HG02642 (cell line): ENCODE data around the gene BUB3.
A peak's percentile ranks its signal among the peaks of the same experiment; 100 is the strongest.
"Not testable (repeated sequence)": the region's sequence is repeated elsewhere in the genome, so short reads cannot be mapped to it uniquely, and the experiment has no call there.

Experiments used
- ATAC-seq: cut with Tn5 transposase; IDR thresholded peaks from one replicate; pipeline ENCODE4 v1.9.1; 2021; ENCODE audit warnings: mild to moderate bottlenecking; ENCODE audit not compliant: unreplicated experiment, poor library complexity

The BUB3 gene

GRCh38 chr10:123151737-123152135, 2.5 kb upstream of the BUB3 start:
- no peak for ATAC-seq

GRCh38 chr10:123153486-123154091, 613 bp upstream of the BUB3 start:
- no peak for ATAC-seq

- peak; percentile 62 for ATAC-seq
Measured at GRCh38 chr10:123154711-123155505, 706 bp downstream of the BUB3 start.

GRCh38 chr10:123156078-123156477, 1.9 kb downstream of the BUB3 start:
- ATAC-seq: no peak

GRCh38 chr10:123157210-123157609, 3.0 kb downstream of the BUB3 start:
- ATAC-seq: no peak

- ATAC-seq: no peak
Measured at GRCh38 chr10:123158682-123159081, 4.5 kb downstream of the BUB3 start.

- ATAC-seq: no peak
Measured at GRCh38 chr10:123160311-123160980, 6.2 kb downstream of the BUB3 start.

- ATAC-seq: no peak
Measured at GRCh38 chr10:123164319-123164718, 10.1 kb downstream of the BUB3 start.

GRCh38 chr10:123165445-123166072, 11.4 kb downstream of the BUB3 start:
- ATAC-seq: no peak

- no peak for ATAC-seq
Measured at GRCh38 chr10:123166618-123167017, 12.4 kb downstream of the BUB3 start.

- ATAC-seq: no peak
Measured at GRCh38 chr10:123170961-123171360, 16.8 kb downstream of the BUB3 start.

- not testable (repeated sequence) for ATAC-seq
Measured at GRCh38 chr10:123171616-123172015, 17.4 kb downstream of the BUB3 start.

- ATAC-seq: no peak
Measured at GRCh38 chr10:123175389-123176387, 21.5 kb downstream of the BUB3 start.

GRCh38 chr10:123178390-123178789, 24.2 kb downstream of the BUB3 start:
- ATAC-seq: not testable (repeated sequence)

GRCh38 chr10:123180101-123181090, 26.2 kb downstream of the BUB3 start:
- ATAC-seq: no peak

GRCh38 chr10:123183724-123184123, 29.5 kb downstream of the BUB3 start:
- no peak for ATAC-seq

GRCh38 chr10:123187781-123188180, 33.6 kb downstream of the BUB3 start:
- ATAC-seq: no peak

GRCh38 chr10:123191886-123192285, 37.7 kb downstream of the BUB3 start:
- ATAC-seq: no peak

GRCh38 chr10:123194056-123194455, 39.9 kb downstream of the BUB3 start:
- no peak for ATAC-seq
